ENCODE measurements around the gene CSTF3.
"Not testable (repeated sequence)": the region's sequence is repeated elsewhere in the genome, so short reads cannot be mapped to it uniquely, and the experiment has no call there.

CSTF3 gene

DNA sequence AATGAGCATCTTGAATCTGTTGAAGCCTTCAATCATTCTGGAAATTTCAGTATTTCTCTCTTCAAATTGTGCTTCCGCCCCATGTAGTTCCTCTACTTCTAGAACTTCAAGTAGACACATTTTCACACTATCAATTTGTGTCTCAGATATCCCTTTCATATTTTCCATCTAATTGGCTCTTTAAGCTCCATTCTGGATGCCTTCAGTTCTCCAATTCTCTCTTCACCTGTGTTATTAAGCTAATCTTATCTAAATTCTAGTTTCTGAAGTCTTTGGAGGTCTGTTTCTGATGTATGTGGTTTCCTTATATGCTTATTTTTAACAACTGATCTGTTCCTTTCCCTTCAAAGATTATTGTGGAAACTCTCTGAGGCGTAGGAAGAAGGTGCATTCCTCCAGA lies 36.3 kb downstream of the CSTF3 start:
- H3K4me3 ChIP-seq (ENCODE audit: low read depth, low read length): no peak overlapping the region
- TF ChIP-seq, protein P1, sequence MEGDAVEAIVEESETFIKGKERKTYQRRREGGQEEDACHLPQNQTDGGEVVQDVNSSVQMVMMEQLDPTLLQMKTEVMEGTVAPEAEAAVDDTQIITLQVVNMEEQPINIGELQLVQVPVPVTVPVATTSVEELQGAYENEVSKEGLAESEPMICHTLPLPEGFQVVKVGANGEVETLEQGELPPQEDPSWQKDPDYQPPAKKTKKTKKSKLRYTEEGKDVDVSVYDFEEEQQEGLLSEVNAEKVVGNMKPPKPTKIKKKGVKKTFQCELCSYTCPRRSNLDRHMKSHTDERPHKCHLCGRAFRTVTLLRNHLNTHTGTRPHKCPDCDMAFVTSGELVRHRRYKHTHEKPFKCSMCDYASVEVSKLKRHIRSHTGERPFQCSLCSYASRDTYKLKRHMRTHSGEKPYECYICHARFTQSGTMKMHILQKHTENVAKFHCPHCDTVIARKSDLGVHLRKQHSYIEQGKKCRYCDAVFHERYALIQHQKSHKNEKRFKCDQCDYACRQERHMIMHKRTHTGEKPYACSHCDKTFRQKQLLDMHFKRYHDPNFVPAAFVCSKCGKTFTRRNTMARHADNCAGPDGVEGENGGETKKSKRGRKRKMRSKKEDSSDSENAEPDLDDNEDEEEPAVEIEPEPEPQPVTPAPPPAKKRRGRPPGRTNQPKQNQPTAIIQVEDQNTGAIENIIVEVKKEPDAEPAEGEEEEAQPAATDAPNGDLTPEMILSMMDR (IDR thresholded peaks at IDR 0.05; ENCODE audit: borderline replicate concordance, insufficient read depth, low read depth, low read length): no peak

- not testable (repeated sequence) for H3K4me3 ChIP-seq (ENCODE audit: low read depth, low read length)
Observed at GRCh38 chr11:33122696-33123095, 38.6 kb downstream of the CSTF3 start.

GRCh38 chr11:33116535-33116934 lies 44.7 kb downstream of the CSTF3 start:
- no peak overlapping the region for H3K4me3 ChIP-seq (ENCODE audit: low read depth, low read length)
- TF ChIP-seq, protein P1 (IDR thresholded peaks at IDR 0.05; ENCODE audit: borderline replicate concordance, insufficient read depth, low read depth, low read length): no peak

DNA sequence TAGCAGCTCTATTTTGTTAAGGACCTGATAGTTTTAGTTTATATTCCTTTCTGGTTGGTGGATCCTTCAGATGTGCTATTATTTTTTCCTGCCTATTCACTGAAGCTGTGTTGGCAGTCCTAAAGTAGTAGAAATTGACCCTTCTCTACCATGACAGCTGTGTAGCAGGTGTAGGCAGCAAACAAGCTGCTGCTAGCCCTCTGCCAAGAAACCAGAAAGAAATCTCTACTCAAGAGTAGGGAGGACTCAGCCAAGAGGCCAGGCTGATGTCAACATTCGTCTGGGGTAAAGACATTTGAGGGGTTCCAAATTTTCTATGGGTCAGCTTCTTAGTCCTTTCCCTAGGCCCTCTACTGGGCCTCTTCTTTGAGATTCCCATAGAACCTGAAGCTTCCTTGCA lies 51.2 kb downstream of the CSTF3 start:
- H3K4me3 ChIP-seq (ENCODE audit: low read depth, low read length): no peak overlapping the region
- TF ChIP-seq, protein P1 (IDR thresholded peaks at IDR 0.05; ENCODE audit: borderline replicate concordance, insufficient read depth, low read depth, low read length): no peak

DNA sequence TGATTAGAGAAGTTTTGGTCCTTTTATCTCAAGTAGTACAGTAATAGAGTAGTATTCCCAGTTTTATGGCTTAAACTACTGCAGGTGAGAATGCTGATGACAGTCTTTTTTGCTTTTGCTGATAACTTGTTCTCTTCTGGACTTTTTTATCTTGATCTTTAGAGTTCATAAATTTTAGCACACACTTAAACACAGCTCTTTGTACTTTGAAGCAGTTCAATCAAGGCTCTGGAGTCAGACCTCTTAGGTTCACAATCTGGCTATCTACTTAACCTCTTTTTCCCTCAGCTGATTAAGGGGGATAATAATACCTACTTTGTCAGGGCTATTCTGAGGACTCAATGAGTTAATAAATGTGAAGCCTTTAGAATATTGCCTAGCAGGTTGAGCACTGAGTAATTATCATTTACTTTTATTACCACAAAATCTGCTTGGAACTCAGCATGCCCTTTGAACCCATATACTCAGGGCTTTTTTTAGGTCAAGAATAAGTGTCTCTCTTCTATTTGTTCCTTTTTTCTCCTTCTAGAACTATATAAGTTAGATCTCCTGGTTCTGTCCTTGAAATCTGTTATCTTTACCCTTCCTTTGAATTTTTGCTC lies 51.9 kb downstream of the CSTF3 start:
- TF ChIP-seq, protein P1 (IDR thresholded peaks at IDR 0.05; ENCODE audit: borderline replicate concordance, insufficient read depth, low read depth, low read length): no peak
- H3K4me3 ChIP-seq (ENCODE audit: low read depth, low read length): no peak overlapping the region

- TF ChIP-seq, protein P1 (IDR thresholded peaks at IDR 0.05; ENCODE audit: borderline replicate concordance, insufficient read depth, low read depth, low read length): no peak
- no peak overlapping the region for H3K4me3 ChIP-seq (ENCODE audit: low read depth, low read length)
Observed at GRCh38 chr11:33103836-33104235, 57.4 kb downstream of the CSTF3 start.

- TF ChIP-seq, protein P1 (IDR thresholded peaks at IDR 0.05; ENCODE audit: borderline replicate concordance, insufficient read depth, low read depth, low read length): no peak
- H3K4me3 ChIP-seq (ENCODE audit: low read depth, low read length): no peak overlapping the region
Observed at GRCh38 chr11:33094157-33094556, 67.1 kb downstream of the CSTF3 start.

DNA sequence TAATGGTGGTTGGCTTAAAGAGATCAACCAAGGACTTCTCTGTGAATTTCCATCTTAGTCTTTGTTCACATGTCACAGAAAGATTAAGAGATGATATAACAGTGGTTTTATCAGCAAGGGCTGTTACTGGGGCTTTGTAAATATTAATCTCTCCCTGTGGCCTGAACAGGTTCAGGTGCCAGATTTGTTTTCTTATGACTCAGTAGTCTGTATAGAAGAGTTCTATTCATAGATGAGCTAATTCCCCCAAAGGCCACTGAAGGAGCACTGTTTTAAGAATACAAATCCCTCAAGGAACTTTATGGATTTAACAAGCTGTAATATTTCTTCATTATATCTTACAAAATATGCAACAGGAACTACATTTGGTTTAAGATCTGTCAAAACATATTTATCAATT lies 71.5 kb downstream of the CSTF3 start:
- H3K4me3 ChIP-seq (ENCODE audit: low read depth, low read length): no peak overlapping the region
- TF ChIP-seq, protein P1 (IDR thresholded peaks at IDR 0.05; ENCODE audit: borderline replicate concordance, insufficient read depth, low read depth, low read length): no peak

All from GM12875 (cell line).